HG03575 (cell line): ENCODE data around the gene DGKQ.

Experiments
- ATAC-seq: cut with Tn5 transposase; IDR thresholded peaks from one replicate; pipeline ENCODE4 v1.9.1; 2021; ENCODE audit not compliant: unreplicated experiment, insufficient number of reproducible peaks, low FRiP score; ENCODE audit errors: extremely low read depth

DGKQ gene

DNA sequence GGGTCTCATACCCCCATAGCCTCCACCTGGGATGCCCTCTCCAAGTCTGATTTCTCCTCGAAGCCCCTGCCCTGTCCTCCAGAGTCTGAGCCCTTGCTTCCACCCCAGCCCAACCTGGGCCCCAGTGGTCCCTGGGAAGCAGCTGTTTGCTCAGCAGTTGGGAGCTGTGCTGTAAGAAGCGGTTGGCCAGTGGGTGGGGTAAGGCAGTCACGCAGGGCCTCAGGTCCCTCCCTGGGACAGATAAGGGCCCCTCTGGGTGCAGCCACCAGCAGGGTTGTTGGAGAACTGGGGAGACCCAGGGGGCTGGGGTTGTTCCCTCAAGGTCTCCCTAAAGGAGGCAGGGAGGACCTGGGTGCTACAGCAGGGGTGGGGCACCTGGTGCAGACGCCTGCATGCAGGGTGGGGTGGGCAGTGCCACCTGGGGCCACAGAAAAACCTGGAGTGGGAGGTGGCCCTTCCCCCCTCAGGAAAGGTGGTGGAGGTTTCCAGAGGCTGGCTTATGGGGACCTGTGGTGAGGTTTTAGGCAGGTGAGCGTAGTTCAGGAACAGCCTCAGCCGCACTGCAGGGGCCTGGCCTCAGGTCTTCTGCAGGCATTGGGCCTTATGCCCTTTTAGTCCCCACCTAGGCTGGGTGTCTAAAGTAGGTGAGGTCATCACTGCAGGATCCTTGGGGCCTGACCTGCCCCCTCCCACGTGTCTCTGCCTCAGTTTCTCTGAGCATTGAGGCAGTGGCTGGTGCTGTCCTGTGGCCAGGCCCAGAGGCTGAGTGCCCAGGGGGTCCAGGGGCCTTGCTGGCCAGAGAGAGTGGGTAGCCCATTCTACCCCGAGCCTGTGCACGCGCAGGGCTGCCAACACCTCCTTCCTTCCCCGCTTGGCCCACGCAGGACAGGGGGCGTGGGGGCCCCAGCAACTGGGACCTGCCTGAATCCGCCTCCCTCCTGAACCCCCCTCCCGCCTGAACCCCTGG, 22.9 kb upstream of the DGKQ start:
- no peak for ATAC-seq

DNA sequence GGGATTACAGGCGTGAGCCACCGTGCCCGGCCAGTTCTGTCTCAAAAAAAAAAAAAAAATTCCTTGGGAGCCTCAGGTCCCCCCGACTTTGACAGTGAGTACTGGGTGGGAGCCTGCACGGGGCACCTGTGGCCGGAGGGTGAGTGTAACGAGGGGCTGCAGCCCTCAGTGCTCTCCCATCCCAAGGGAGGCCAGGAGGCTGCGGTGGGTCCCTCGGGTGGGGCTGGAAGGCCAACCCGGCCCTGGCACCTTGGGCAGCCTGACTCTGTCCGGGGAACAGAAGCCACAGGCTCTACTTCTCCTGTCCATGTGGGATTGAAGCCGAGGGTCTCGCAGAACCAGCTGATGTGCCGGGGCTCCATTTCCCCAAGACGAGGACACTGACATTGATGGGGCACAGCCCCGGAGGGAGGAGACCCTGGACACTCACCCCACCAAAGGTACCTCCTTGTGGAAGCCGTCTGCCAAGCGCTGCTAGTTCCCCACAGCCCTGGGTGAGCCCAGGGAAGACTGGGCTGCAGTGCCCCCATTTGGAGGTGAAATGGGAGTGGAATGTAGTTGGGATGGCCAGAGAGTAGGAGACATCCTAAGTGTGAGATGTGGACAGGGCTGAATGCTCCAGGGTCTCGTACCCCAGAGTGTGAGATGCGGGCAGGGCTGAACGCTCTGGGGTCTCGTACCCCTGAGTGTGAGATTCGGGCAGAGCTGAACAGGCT, 22.1 kb upstream of the DGKQ start:
- no peak for ATAC-seq

DNA sequence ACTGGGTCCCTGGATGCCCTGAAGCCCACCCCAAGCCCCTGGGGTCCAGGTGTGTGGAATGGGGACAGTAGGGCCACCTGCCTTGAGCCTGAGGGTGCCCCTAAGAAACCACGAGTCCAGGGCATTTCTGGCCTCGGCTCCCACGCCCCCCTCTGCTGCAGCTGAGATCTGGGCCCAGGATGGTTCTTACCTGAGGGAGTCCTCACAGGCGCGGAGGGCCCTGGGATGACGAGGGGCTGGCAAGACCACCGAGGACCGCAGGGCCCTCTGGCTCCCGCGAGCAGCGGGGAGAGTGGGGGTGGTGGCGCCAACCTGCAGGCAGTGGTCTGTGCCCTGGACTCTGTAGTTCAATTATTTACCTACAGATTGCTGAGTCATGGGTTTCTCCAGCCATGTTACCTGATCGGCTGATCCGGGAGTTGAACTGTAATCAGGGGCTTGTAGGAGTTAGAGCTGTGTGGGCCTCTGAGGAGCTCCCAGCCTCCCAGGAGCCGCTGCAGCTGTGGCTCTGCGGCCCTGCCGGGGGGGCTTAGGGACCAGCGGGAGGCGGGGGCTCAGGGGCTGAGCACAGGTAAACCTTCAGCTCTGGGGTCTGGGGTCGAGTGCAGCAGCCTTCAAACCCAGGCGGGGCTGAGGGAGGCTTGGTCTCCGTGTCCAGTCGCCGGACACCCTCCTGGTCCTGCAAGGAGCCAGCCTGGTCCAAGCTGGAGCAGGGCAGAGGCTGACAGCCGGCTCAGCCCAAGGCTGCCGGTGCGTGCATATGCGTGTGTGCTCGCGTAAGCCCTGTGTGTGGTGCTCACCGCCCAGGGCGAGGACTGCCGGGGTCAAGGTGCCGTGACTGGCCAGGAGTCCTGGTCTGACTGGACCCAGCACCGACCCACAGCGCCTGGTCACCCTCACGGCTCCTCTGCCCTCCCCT, 20.0 kb upstream of the DGKQ start, which contains the start of gene SLC26A1:
Gene SLC26A1, minus strand, starts transcription at position 294 of the 919 bp plus-strand sequence. CDS start 1,701 bp downstream, outside the sequence.
- no peak for ATAC-seq

DNA sequence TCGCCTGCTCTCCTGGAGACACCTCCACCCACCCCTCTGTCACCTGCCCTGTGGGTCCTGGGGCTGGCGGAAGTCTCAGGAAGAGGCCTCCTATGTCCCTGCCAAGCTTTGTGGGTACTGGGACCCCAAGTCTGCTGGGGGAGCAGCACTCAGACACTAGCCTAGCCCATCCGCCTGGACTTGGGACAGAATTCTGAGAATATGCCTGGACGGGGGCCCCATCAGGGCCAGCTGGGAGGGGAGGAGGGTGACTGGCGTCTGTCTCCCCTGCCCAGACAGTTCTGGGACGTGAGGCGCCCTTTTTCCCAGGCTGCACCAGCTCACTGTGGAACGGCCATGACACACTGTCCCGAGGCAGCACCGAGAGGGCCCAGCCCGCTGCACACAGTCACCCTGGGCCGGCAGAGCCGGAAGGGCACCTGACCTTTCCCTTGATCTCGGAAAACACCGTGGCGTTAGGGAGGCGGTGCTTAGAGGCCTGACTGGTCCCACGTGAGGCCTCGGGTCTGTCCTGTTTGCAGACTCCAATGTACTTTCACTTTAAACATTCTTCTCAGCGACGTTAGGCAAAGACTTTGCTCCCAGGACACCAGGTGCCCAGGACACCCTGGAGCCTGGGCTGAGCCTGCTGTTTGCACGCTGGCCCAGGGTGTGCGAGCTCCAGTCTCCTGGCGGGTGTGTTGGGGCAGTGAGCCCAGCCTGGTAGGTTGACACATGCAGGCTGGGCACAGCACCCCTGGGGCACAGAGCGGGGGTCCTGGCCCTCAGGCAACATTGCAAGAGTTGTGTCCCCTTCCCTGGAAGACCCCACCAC, 19.1 kb upstream of the DGKQ start:
- ATAC-seq = no peak

DNA sequence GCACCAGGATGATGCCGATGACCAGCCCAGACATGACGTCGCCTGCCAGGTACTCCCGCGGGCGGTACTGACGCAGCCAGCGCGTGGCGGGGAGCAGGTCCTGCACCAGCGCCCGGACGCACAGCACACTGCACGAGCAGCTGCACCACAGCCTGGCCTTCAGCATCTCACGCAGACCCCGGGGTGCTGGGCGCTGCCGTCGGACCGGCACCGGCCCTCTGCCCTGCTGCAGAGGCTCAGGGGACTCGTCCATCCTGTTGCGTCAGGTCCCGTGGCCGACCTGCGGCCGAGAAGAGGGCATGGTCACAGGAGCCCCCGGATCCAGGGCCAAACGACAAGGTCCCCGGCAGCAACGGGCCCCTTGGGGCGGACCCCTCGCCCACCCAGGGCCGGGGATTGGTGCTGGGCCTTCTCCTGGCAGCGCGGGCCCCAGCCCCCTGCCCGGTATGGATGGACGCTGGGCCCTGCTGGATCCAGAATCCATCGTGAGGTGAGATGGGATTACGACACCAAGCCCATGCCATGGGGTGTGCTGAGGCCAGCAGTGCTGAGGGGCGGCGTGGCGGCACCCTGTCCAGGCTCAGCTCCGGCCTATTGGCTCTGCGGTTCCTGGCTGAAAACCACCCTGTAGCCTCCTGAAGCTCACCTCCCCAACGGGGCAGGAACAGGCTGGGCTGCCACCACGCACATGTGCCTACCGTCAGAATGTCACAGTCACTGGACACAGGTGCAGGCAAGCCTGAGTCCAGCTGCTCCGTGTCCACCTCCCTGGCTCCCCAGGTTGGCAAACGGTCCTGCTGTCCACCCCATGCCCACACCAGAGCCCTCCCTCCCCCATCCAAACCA, 18.3 kb upstream of the DGKQ start:
- ATAC-seq = no peak

DNA sequence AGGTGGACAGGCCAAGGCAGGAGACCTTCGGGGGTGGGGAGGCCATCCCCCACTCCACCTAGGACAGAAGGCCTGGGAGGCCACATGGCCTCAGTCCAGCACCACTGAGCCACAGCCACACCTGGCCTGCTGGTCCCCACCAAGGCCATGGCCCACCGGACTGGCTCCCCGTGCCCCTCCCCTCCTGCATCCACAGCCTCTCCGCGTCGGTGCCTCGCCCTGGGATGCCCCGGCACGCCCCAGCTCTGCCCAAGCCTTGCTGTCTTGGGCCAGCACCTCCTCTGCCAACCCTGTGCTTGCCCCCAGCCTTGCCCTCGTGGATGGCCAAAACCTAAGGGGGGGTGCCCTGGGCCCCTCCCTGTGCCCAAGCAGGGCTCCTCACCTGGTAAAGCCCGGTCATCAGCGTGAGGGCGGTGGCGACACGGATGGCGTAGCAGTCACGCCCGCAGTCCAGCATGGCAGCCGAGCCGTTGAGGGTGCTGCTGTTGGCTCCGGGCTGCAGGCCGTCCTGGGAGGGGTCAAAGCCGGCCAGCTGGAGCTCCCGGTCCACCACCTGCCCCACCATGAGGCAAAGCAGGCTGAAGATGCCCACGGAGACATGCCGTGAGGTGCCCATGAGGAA, 17.5 kb upstream of the DGKQ start:
- ATAC-seq = no peak

DNA sequence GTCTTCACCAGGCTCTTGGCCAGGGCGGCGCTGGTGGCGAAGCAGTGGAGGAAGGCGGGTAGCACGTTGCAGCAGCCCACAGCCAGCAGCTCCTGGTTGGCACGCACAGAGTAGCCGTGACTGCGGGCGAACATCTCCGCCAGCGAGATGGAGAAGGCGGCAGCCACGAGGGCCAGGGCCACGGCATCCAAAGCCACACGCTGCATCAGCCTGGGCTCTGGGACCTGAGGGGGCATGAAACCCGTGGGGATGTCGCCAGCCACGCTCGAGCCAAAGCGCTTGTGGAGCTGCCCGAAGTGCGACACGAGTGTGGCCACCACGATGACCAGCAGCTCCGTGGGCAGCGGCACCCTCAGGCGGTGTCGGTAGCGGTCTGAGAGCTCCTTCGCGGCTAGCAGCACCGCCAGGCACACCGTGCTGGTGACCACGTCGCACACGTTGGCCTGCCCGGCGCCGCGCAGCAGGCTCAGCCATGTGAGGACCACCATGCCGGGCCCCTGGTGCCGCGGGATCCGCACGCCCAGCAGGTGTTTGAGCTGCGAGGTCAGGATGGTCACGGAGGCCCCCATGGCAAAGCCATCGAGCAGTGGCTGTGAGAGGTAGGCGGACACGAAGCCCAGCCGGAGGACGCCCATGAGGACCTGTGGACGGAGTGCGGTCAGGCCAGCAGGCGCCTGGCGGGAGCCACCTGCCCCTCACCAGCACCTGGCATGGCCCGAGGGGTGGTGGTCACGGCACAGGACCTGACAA, 16.5 kb upstream of the DGKQ start:
- ATAC-seq = no peak

DNA sequence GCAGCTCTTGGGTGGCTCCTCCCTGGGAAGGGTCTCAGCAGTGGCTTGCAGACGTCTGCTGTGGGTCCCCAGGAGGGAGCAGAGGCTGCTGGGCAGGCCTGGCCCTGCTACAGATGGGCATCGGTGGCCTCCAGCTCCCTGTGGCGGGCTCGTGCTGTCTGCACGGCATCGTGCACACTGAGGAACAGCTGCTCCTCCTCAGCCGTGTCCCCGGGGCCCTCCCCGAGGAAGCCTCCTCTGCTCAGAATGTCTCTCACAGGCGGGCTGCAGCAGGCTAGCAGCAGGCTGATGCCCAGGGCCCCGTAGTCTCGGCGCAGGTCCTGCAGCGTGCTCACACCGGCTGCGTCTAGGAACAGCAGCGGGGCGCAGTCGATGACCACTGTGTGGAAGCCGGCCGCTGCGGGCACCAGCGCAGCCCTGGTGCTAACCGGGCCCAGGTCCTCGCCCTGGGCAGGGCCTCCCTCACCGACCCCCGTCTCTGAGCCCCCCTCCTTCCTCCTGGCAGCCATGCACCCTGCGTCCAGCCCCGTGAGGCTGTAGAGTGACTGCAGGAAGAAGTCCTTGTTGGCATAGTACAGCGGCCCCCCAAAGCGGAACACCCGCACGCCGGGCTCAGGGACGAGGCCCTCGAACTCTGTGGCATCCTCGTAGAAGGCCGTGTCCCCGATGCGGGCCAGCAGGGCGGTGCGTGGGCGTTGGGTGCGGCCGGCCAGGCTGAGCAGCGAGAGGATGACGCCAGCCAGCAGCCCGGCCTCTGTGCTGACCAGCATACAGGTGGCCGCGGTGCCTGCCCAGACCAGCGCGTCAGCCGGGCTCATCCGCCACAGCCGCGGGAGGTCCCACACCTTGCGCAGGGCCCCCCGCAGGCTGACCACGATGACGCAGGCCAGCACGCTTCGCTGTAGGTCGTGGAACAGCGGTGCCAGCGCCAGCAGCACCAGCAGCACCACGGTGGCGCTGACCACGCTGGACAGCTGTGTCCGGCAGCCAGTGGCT, 15.7 kb upstream of the DGKQ start:
- no peak for ATAC-seq

DNA sequence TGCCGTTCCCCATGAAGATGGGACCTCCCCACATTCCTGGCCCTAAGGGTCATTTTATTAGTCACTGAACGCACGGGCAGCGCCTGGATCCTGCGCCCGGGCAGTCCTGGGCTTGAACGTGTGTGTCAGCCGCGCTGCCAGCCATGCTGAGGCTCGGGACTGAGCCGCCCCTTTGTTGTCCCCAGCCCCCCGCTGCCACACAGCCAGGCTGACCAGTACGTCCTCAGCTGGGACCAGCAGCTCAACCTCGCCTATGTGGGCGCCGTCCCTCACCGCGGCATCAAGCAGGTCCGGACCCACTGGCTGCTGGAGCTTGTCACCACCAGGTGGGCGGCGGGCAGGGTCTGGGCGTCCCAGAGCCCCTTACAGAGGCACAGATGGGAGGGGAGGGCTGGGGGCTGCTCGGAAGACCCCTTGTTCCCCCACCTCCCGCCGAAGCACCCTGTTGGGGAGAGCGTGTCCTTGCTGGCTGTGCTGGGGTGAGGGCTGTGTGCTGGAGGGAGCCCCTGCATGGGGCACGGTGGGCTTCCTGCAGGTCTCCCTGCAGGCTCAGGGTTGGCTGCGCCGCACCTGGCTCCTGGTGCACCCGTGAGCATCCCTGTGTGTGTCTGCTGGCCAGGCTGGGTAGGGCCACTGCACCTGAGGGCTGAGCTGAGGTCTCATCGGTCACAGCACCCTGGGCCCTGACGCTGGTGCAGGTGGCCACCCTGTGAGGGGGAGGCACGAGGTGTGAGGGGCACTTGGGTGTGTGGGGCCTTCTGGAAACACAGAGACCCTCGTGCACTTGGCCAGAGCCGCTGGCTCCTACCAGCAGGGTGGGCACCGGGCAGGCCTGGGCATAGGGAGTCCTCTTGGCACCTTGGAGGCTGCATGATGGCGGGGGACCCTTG, 14.5 kb upstream of the DGKQ start:
- ATAC-seq = no peak

DNA sequence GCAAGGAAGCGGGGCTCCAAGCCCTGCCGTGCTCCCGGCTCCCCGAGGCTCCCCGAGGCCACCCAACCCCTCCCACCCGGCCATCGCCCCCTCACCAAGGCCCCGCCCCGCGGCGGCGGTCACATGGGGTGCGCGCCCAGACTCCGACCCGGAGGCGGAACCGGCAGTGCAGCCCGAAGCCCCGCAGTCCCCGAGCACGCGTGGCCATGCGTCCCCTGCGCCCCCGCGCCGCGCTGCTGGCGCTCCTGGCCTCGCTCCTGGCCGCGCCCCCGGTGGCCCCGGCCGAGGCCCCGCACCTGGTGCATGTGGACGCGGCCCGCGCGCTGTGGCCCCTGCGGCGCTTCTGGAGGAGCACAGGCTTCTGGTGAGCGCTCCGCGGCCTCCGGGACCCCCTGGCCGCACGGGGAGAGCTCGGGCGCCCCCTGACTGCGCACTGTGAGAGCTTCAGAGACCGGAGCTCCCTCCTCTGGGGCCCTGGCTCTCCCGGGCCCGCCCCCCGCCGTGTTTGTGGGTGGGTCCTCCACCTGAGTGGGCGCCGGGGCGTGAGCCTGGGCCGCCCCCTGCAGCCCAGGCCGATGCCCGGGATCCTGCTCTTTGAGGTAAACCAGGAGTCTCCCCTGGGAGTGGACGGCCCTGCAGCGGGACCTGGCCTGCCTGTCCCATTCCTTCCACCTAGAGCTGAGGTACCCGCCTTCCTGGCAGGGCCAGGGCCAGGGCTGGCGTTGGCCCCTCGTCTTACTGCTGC, 13.7 kb upstream of the DGKQ start, which contains the start of gene IDUA:
Gene IDUA, plus strand, starts transcription at position 166 of the 745 bp plus-strand sequence. Its CDS starts 41 bp downstream, at position 207.
- no peak for ATAC-seq

DNA sequence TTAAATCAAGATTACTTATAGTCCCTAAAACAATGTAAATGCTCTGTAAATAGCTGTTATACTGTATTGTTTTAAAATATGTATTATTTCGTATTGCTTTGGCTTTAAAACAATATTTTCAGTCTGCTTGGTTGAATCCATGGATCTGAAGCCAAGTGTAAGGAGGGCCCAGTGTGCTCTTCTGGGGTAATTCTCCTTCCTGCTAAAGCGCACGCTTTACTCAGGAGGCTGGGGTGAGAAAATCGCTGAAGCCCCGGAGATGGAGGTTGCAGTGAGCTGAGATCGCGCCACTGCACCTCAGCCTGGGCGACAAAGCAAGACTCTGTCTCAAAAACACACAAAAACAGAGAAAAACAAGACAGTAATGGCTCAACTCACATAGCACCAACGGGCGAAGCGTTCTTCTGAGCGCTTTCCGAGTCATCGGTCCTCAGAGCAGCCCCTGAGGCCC, 13.1 kb upstream of the DGKQ start:
- no peak for ATAC-seq

DNA sequence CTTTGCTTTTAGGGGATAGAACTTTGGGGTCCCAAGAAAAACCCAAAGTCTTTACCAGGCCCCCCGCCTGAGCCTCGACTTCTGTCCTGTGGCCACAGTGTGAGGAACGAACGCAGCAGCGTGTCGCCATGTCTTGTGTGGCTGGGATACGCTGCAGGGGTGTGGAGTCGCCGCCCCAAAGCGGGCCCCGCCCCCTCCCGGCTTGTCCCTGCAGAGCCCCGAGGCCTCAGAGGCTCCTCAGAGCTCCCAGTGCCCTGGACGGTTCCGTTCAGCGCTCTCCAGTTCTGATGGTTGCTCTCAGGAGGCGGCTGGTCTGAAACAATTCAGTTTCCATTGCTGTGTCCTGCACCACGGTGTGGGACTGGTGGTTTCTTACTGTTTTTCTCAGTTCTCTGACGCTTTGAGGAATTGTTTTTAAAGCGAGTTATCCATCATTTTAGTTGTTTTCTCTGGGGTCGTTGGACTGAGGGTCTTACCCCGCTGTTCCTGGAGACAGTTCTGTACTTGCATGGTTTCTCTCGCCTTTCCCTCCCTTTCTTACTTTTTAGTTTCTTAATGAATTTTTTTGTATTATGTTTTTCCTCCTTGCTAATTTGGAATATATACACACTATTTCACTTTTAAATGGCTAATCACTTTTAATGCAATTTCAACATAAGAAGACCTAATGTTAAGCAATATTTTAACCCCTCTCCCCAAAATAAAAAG, 11.9 kb upstream of the DGKQ start:
- ATAC-seq = no peak
